HL-60 (cell line): Measurements from ENCODE around the gene HRCT1.

Experiments used
- GABPA ChIP-seq: IDR thresholded peaks from 2 replicates; pipeline ENCODE4 v1.6.1; 2012; ENCODE audit warnings: low read depth
- POLR2AphosphoS5 ChIP-seq: IDR thresholded peaks from 2 replicates; pipeline ENCODE4 v1.6.1; 2012; ENCODE audit warnings: low read depth
- TF ChIP-seq, protein P1 (sequence below): IDR thresholded peaks from one replicate; pipeline ENCODE4 v1.5.1; 2011; ENCODE audit warnings: low read length, control low read depth, inconsistent platforms; ENCODE audit not compliant: insufficient read depth

DNA sequence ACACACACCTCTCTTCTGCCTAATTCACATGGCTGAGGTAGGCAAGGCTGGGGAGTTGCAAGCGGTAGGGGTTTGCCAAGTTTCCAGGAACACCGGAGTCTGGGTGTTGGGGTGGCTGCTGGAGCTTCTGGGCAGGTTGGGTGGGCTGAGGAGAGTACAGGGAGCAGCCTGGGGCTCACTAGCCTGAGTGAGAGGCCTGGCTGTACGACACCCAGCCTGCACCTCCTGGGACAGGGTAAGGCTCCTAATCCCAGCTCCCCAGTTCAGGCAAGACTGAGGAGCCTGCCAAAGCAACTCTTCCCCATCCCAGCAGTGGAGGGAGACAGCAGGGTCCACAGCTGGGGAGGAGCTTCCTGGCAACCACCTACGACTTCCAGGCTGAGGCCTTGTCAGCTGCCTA lies 11.3 kb downstream of the HRCT1 start:
- TF ChIP-seq, protein P1, sequence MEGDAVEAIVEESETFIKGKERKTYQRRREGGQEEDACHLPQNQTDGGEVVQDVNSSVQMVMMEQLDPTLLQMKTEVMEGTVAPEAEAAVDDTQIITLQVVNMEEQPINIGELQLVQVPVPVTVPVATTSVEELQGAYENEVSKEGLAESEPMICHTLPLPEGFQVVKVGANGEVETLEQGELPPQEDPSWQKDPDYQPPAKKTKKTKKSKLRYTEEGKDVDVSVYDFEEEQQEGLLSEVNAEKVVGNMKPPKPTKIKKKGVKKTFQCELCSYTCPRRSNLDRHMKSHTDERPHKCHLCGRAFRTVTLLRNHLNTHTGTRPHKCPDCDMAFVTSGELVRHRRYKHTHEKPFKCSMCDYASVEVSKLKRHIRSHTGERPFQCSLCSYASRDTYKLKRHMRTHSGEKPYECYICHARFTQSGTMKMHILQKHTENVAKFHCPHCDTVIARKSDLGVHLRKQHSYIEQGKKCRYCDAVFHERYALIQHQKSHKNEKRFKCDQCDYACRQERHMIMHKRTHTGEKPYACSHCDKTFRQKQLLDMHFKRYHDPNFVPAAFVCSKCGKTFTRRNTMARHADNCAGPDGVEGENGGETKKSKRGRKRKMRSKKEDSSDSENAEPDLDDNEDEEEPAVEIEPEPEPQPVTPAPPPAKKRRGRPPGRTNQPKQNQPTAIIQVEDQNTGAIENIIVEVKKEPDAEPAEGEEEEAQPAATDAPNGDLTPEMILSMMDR: no peak
- TF ChIP-seq POLR2AphosphoS5 (no peak), GABPA (no peak)
